Endothelial cell of umbilical vein (primary cell): ENCODE results near the gene LYRM2.

ENCODE experiments used
- EZH2 ChIP-seq: IDR thresholded peaks from 2 replicates; pipeline ENCODE4 v1.6.1; 2012; ENCODE audit warnings: borderline replicate concordance, low read depth, mild to moderate bottlenecking, moderate library complexity, low read length, inconsistent platforms; ENCODE audit not compliant: severe bottlenecking
- FOS ChIP-seq: IDR thresholded peaks from 2 replicates; pipeline ENCODE4 v1.6.1; 2011; ENCODE audit warnings: mild to moderate bottlenecking, low read length, moderate library complexity, borderline replicate concordance; ENCODE audit not compliant: insufficient read depth
- POLR2AphosphoS5 ChIP-seq: IDR thresholded peaks from 2 replicates; pipeline ENCODE4 v1.6.1; 2012; ENCODE audit warnings: low read depth, mild to moderate bottlenecking, control low read depth, low read length, moderate library complexity; ENCODE audit not compliant: insufficient read depth
- TF ChIP-seq, protein P1 (sequence below), 2 donors: IDR thresholded peaks; 1 replicate in 1 of 2; 2 replicates in 1 of 2; pipeline ENCODE4 v1.5.1; 2011; ENCODE audit warnings: low read length in 2 of 2, mild to moderate bottlenecking in 2 of 2, moderate library complexity in 2 of 2, control low read depth in 1 of 2, inconsistent platforms in 1 of 2, low read depth in 1 of 2; ENCODE audit not compliant: insufficient read depth in 1 of 2; ENCODE audit errors: extremely low read depth in 1 of 2

GRCh38 chr6:89574910-89575561 is 63.5 kb downstream of the LYRM2 start:
- TF ChIP-seq EZH2 (no peak), FOS (no peak), POLR2AphosphoS5 (no peak)
- TF ChIP-seq, protein P1, sequence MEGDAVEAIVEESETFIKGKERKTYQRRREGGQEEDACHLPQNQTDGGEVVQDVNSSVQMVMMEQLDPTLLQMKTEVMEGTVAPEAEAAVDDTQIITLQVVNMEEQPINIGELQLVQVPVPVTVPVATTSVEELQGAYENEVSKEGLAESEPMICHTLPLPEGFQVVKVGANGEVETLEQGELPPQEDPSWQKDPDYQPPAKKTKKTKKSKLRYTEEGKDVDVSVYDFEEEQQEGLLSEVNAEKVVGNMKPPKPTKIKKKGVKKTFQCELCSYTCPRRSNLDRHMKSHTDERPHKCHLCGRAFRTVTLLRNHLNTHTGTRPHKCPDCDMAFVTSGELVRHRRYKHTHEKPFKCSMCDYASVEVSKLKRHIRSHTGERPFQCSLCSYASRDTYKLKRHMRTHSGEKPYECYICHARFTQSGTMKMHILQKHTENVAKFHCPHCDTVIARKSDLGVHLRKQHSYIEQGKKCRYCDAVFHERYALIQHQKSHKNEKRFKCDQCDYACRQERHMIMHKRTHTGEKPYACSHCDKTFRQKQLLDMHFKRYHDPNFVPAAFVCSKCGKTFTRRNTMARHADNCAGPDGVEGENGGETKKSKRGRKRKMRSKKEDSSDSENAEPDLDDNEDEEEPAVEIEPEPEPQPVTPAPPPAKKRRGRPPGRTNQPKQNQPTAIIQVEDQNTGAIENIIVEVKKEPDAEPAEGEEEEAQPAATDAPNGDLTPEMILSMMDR (IDR thresholded peaks at IDR 0.05; ENCODE audit: extremely low read depth in 1 of 2, insufficient read depth in 1 of 2, low read depth in 1 of 2, low read length in 2 of 2): no peak
